Stimulated activated CD8-positive, alpha-beta memory T cell treated with anti-CD3 and anti-CD28 coated beads, Interleukin-4, amount 100 ng/mL, for 4 hours (primary cell): ENCODE results near the gene BOK.

Experiments used
- DNase-seq, 2 donors: peaks; one replicate each; pipeline ENCODE4 v3.0.0-alpha.2; 2020; ENCODE audit warnings: low read depth in 2 of 2, low spot score in 1 of 2

BOK gene

GRCh38 chr2:241538838-241539615, 19.5 kb upstream of the BOK start:
- no peak for DNase-seq

GRCh38 chr2:241539616-241540374, 18.8 kb upstream of the BOK start:
- no peak for DNase-seq

- DNase-seq, result no peak
Observed at GRCh38 chr2:241540401-241540770, 18.2 kb upstream of the BOK start.

- peak; percentile 17 to 21 for DNase-seq
Observed at GRCh38 chr2:241540771-241541561, 17.6 kb upstream of the BOK start.

- DNase-seq, result no peak
Observed at GRCh38 chr2:241541564-241542277, 16.8 kb upstream of the BOK start.

GRCh38 chr2:241542278-241542605, 16.3 kb upstream of the BOK start:
- no peak for DNase-seq

- DNase-seq, result no peak
Observed at GRCh38 chr2:241545106-241545505, 13.4 kb upstream of the BOK start.

- no peak for DNase-seq
Observed at GRCh38 chr2:241545523-241546473, 12.7 kb upstream of the BOK start.

- no peak for DNase-seq
Observed at GRCh38 chr2:241546771-241547498, 11.6 kb upstream of the BOK start.

GRCh38 chr2:241547781-241548450, 10.6 kb upstream of the BOK start:
- DNase-seq, result no peak

GRCh38 chr2:241548451-241548835, 10.1 kb upstream of the BOK start:
- no peak for DNase-seq

- DNase-seq, result no peak
Observed at GRCh38 chr2:241550616-241551580, 7.6 kb upstream of the BOK start.

- DNase-seq, result no peak
Observed at GRCh38 chr2:241551599-241551997, 6.9 kb upstream of the BOK start.

- no peak for DNase-seq
Observed at GRCh38 chr2:241551998-241552737, 6.4 kb upstream of the BOK start.

- no peak for DNase-seq
Observed at GRCh38 chr2:241553512-241553830, 5.1 kb upstream of the BOK start.

GRCh38 chr2:241553981-241554380, 4.6 kb upstream of the BOK start:
- no peak for DNase-seq

- no peak for DNase-seq
Observed at GRCh38 chr2:241554610-241555322, 3.8 kb upstream of the BOK start.
